ENCODE measurements around the gene TOX4. TPM values are rescaled to one million over a fixed set of nuclear protein-coding genes. Genes with fewer than 3 reads are reported as not detected.
A peak's percentile ranks its signal among the peaks of the same experiment; 100 is the strongest.

TOX4 gene
- total RNA-seq = 10 to 100 TPM; 53.2 to 58.2 TPM

DNA sequence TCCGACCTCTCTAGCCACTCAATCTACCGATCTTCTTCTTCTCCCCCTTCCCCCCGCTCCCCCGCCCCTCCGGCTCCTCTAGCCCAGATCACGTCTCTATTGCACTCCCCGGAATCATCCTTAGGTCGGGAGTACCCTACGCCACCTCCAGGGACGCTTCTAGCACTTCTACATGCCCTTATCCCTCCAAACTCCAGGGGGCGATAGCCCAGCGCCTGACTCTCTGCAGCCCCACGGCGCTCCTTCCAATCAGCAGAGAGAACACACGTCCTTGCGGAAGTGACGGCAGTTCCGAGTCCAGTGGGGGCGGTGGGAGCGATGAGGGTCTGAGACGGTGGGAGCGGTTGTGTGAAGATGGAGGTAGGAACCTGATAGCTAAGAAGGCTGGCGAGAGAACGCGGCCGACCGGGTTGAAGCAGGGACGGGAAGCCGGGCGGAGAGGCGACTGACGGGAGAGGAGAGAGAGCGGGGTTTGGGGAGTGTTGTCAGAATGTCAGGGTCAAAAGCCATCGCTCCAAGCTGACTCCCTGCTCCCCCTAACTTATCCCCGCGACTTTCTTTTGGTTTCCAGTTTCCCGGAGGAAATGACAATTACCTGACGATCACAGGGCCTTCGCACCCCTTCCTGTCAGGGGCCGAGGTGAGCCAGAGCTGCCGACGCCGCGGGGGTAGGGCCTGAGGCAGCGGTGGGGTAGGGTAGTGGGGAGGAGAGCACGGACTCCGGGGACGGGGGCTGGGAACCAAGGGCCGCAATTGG is at the start of gene TOX4, which contains the start of gene RAB2B:
TSS of gene TOX4 (plus strand) at position 271 of the 757 bp plus-strand sequence. CDS start at position 355, 84 bp downstream.
TSS of gene RAB2B (minus strand) at position 35 of the 757 bp plus-strand sequence. CDS start 87 bp downstream, outside the sequence.
- WGBS = under 1% methylated on average over 49 of the region's 49 CpGs
- no peaks in the 10 kb centered on the region for H3K9me3 ChIP-seq

DNA sequence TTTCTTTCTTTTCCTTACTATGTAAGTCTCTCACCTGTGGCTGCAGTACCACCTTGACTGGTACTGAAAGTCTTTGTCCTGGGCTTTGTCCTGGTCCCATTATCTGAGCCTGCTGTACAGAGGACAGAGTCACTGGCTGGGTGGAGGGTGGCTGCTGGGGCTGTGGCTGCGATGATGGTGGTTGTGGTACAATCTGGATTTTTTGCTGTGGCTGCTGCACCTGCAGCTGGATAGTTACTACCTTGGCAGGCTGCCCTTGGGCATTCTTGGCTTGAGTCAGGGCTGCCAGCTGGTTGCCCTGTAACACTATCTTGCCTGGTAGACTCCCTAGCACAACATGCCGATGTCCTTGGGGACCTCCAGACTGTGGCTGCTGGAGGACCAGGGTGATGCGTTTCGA is 48.1 kb upstream of the TOX4 start:
- intact Hi-C loops (cut with DNase I) = no loop called here
- WGBS = 80% methylated on average over 4 of the region's 4 CpGs
- TF ChIP-seq POLR2A (IDR thresholded peaks at IDR 0.05) (no peak), POLR2AphosphoS5 (IDR thresholded peaks at IDR 0.05) (no peak)
- TF ChIP-seq, protein P1, sequence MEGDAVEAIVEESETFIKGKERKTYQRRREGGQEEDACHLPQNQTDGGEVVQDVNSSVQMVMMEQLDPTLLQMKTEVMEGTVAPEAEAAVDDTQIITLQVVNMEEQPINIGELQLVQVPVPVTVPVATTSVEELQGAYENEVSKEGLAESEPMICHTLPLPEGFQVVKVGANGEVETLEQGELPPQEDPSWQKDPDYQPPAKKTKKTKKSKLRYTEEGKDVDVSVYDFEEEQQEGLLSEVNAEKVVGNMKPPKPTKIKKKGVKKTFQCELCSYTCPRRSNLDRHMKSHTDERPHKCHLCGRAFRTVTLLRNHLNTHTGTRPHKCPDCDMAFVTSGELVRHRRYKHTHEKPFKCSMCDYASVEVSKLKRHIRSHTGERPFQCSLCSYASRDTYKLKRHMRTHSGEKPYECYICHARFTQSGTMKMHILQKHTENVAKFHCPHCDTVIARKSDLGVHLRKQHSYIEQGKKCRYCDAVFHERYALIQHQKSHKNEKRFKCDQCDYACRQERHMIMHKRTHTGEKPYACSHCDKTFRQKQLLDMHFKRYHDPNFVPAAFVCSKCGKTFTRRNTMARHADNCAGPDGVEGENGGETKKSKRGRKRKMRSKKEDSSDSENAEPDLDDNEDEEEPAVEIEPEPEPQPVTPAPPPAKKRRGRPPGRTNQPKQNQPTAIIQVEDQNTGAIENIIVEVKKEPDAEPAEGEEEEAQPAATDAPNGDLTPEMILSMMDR (IDR thresholded peaks at IDR 0.05) = no peak
- Histone ChIP-seq H3K4me1 (replicated peaks) (peaks cover 4% of the 10 kb centered on the region), H3K9me3 (no peaks in the 10 kb centered on the region), H3K27ac (no peak overlapping the region), H3K36me3 (peaks cover 12 to 33% of the 10 kb centered on the region in 2 donors), H3K4me3 (no peak overlapping the region), H3K27me3 (replicated peaks; ENCODE audit: insufficient read depth) (no peaks in the 10 kb centered on the region)
- DNase-seq (ENCODE audit: low spot score) = no peak

More for the DNA sequence above, at the start of gene TOX4, which contains the start of gene RAB2B:
- Histone ChIP-seq H3K27me3 (replicated peaks; ENCODE audit: insufficient read depth) (no peaks in the 10 kb centered on the region), H3K4me1 (replicated peaks) (no peaks in the 10 kb centered on the region), H3K36me3 (no peaks in the 10 kb centered on the region), H3K4me3 (peak within 1 kb of the TSS; percentile 84 to 86), H3K27ac (peak within 1 kb of the TSS; percentile 93 to 95)
- peak; percentile 98 for DNase-seq (ENCODE audit: low spot score)
- intact Hi-C loops (cut with DNase I) = loop anchor here (2.0 kb wide), 1 partner anchor 20 kb away; the partner anchor contains the start of gene CHD8
- TF ChIP-seq POLR2A (IDR thresholded peaks at IDR 0.05) (peak; percentile 59), POLR2AphosphoS5 (IDR thresholded peaks at IDR 0.05) (peak; percentile 97)
- TF ChIP-seq, protein P1 (IDR thresholded peaks at IDR 0.05) = peak; percentile 93 to 99 (median 98)

DNA sequence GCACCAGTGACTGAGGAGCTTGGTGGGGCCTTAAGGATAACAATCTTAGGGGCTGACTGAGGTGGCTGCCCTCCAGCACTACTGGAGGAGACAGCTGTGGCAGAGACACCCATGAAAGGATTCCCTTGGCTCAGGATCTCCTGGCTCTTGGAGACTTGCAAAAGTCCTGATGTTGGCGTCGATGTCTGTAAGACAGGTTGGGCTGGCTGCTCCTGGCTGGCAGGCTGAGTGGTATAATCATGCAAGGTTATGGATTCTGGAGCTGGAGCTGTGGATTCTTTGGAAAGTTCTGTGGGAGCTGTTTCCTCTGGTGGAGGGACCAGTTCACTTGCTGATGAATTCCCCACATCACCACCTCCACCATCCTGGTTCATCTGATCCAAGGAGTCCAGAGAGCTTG is 45.9 kb upstream of the TOX4 start:
- no peak overlapping the region for H3K27ac ChIP-seq
- intact Hi-C loops (cut with DNase I) = no loop called here
- DNase-seq (ENCODE audit: low spot score) = peak; percentile 39
- no peaks in the 10 kb centered on the region for H3K9me3 ChIP-seq
- H3K27me3 ChIP-seq (replicated peaks; ENCODE audit: insufficient read depth) = no peaks in the 10 kb centered on the region
- peaks cover 4 to 23% of the 10 kb centered on the region in 2 donors for H3K36me3 ChIP-seq
- no peak overlapping the region for H3K4me3 ChIP-seq
- TF ChIP-seq POLR2AphosphoS5 (IDR thresholded peaks at IDR 0.05) (peak; percentile 33), POLR2A (IDR thresholded peaks at IDR 0.05) (no peak)
- TF ChIP-seq, protein P1 (IDR thresholded peaks at IDR 0.05) = no peak
- 44% methylated on average over 2 of the region's 2 CpGs for WGBS
- peaks cover 4% of the 10 kb centered on the region for H3K4me1 ChIP-seq (replicated peaks)

DNA sequence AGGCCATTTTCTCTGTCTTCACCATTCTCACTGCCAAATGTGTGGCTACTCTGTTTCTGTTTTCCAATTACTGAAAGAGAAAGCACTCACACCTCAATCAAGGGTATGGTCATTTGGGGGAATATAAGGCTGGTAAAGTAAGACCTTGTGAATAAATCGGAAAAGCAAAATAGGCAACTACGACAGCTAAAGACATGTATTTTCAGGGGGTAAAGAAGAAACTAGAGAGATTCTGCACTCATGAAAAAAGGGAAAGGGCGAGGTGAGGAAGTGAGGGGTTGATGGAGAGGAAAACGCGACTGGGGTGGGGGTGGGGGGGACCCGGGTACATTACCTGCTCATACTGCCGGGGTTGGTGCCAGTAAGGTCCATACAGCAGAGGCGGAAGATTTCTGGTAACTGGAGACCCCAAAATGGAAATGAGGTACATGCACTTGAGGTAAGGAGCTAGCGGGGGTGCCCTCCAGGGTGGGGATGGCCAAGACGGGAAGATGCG is 40.4 kb upstream of the TOX4 start:
- DNase-seq (ENCODE audit: low spot score) = no peak
- WGBS = under 1% methylated on average over 11 of the region's 11 CpGs
- H3K27ac ChIP-seq = peak overlapping the region; percentile 85 to 91
- H3K36me3 ChIP-seq = no peaks in the 10 kb centered on the region
- intact Hi-C loops (cut with DNase I) = loop anchor here (1.0 kb wide), 1 partner anchor 20 kb away; the partner anchor contains the start of gene CHD8
- TF ChIP-seq POLR2AphosphoS5 (IDR thresholded peaks at IDR 0.05) (no peak), POLR2A (IDR thresholded peaks at IDR 0.05) (no peak)
- TF ChIP-seq, protein P1 (IDR thresholded peaks at IDR 0.05) = no peak
- no peaks in the 10 kb centered on the region for H3K9me3 ChIP-seq
- H3K4me1 ChIP-seq (replicated peaks) = no peaks in the 10 kb centered on the region
- H3K27me3 ChIP-seq (replicated peaks; ENCODE audit: insufficient read depth) = no peaks in the 10 kb centered on the region
- H3K4me3 ChIP-seq = peak overlapping the region; percentile 52 to 95
